GM21360 (cell line): ENCODE measurements around the gene LAIR1.

Source experiments
- ATAC-seq: cut with Tn5 transposase; IDR thresholded peaks from one replicate; pipeline ENCODE4 v1.9.1; 2021; ENCODE audit warnings: mild to moderate bottlenecking, moderate library complexity; ENCODE audit not compliant: unreplicated experiment

The LAIR1 gene

GRCh38 chr19:54319049-54319448 is 45.7 kb downstream of the LAIR1 start:
- ATAC-seq: no peak

DNA sequence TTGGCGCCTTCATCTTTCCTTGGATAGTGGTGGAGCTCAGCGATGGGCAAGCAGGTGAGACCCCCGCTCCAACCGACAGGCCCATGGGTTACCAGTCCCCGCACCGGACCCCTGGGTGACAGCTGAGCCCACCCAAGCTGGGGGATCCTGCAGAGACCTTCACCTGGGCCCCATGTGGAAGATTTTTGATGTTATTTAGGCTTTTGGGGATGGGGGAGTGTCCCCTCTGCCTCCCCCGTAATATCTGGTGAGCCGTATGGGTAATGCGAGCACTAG is 46.8 kb downstream of the LAIR1 start:
- ATAC-seq: no peak

- ATAC-seq: no peak
Measured at GRCh38 chr19:54317108-54317964, 47.4 kb downstream of the LAIR1 start.

GRCh38 chr19:54316746-54317107 is 48.0 kb downstream of the LAIR1 start:
- no peak for ATAC-seq

- ATAC-seq: no peak
Measured at GRCh38 chr19:54315956-54316355, 48.8 kb downstream of the LAIR1 start.

DNA sequence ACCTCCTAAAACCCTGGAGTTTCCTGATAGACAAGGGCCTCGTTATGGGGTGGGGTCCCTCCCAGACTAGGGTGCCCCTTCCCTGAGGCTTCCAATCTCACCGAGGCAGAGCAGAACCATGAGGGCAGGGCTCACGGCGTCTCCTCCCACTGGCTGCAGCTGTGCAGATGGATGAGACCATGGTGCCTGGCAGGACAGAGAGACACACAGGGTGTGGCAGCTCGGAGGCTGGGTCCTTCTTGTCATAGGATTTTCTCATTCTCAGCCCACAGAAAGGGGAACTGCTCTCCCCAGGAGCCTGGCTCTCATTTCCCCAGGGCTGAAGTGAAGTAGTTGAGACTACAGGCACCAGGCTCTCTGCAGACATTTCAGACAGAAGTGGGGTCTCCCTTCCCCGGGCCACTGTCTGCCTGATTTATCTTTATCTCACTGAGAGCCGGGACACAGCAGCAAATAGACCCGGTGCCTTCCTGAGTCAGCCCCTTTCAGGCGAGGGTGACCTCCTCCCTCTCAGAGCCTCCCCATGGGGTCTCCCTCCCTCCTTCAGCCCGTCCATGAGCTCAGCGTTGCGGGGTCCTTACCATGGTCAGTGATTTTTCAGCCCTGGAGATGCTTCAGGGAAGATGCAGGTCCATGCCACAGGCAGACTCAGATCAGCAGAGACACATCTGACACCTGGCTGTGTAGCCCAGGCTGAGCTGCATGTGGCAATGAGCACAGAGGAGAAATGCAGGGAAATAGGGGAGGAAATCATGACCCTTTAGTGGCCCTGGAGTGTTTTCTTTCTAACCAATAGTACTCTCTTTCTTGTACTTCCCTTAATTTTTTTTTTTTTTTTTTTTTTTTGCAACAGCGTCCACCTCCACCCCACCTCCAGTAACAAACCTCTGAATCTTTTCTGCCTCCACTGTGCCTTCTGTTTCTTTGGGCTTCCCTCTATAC is 52.0 kb downstream of the LAIR1 start, which contains the start of gene LILRA5:
TSS of gene LILRA5 (minus strand) at position 731 of the 942 bp plus-strand sequence. CDS start at position 584, 147 bp downstream.
- no peak for ATAC-seq

DNA sequence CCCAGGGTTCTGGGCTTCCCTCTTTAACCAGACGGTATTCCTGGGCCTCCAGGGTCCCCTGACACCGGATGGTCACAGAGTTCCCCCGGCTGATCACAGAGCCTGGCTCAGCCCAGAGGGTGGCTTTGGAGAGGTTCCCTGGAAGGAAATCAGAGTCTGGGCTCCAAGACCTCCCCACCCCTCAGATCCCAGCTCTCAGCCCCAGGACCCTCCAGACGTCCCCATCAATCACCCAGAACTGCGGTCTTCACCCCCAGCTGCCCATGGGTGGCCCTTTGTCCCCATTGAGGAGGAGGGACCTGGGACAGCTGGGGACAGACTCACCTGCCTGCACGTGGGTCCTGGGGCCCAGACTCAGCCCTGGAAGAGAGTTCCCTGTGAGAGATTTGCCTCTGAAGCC is 52.7 kb downstream of the LAIR1 start:
- ATAC-seq: no peak

- no peak for ATAC-seq
Measured at GRCh38 chr19:54311486-54311885, 53.2 kb downstream of the LAIR1 start.

DNA sequence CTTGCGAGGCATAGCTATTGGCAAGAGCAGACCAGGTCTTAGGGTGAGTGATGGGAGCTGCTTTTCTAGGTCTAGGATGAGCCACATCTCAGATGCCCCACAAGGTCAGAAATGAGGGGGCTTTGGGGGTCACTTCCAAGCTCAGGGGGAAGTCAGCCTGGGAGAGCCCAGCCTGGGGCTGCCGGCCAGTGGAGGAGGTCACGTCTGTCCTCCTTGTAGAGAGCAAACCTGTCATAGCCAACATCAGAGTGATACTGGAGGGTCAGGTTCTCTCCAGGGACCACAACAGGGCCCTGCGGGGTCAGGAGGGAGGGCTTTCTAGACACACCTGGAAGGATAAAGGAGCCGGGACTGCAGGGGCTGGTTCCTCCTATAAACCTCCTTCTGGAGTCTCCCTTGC is 54.2 kb downstream of the LAIR1 start:
- ATAC-seq: no peak

- no peak for ATAC-seq
Measured at GRCh38 chr19:54309811-54310210, 54.9 kb downstream of the LAIR1 start.

DNA sequence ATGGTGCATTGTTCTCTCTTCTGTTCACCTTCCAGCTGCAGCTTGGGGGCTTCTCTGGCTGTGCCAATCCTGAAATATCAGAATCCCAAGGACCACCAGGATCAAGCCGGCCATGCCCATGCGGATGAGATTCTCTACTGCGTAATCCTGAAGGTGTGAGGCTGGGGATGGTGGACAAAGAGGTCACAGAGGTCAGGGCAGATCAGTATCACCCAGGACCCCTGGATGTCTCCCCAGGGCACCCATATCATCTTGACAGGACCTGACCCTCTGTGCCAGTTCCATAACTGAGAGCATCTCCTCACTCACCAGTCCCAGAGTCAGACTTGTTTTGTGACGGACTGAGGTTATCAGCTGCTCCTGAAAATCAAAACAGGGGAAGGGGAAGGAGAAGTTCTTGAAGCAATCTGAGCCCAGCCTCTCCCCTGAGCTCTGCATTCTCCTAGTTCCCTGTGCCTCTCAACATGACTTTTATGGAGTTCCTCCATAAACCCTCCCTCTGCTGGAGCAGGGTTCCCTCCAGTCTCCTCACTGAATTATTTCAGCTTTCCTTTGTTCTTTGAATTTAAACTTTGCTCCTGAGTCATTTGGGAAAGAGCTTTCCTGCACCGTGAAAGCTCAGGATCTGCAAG is 57.2 kb downstream of the LAIR1 start:
- no peak for ATAC-seq

DNA sequence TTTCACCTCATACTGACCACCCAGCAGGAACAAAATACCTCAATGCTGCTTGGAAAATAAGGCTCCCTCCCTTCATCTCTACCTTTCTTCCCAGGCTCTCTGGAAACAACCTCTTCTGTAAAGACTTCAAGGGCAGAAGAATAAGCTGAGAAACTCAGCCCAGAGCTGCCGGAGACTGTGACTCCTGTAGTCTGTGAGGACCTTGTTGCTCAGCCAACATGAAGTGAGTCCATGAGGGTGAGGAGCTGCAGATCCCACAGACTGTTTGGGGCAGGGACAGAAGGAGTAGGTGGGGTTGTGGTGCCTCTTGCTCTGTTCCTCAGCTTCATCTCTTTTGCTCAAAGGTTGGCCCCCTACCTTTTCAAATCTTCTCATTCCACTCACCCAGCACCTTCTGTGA is 59.6 kb downstream of the LAIR1 start:
- ATAC-seq: no peak

DNA sequence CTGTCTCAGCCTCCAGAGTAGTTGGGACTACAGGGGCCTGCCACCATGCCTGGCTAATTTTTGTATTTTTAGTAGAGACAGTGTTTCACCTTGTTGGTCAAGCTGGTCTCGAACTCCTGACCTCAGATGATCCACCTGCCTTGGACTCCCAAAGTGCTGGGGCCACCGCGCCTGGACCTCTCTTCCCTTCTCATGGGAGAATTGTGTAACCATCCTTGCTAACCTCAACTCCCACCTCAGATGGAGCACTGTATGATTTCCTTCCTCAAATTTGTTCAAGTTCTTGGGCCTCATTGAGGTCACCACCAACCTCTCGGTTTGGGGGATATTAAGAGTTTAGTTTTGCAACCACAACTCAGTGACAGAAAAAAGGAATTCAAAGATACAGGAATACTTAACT is 62.5 kb downstream of the LAIR1 start:
- no peak for ATAC-seq
